ENCODE measurements around the gene HOXB1. TPM values are rescaled to one million over a fixed set of nuclear protein-coding genes. Genes with fewer than 3 reads are reported as not detected.
"Not testable (repeated sequence)": the region's sequence is repeated elsewhere in the genome, so short reads cannot be mapped to it uniquely, and the experiment has no call there.

Gene HOXB1
- total RNA-seq, 2 donors from 2014 or later: not detected

DNA sequence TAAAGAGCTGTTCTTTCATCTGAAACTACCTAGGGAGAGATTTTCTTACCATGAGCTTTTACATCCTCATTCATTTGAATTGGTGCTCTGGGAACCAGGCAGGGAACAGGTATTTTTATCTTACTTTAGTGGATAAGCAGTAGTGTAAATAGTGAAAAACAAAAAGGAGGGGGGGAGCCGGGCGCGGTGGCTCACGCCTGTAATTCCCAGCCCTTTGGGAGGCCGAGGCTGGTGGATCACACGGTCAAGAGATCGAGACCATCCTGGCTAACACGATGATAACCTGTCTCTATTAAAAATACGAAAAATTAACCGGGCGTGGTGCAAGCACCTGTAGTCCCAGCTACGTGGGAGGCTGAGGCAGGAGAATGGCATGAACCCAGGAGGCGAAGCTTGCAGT lies 41.0 kb downstream of the HOXB1 start:
- Mint-ChIP-seq H3K4me3 (no peak overlapping the region), H3K36me3 (no peaks in the 10 kb centered on the region), H3K4me1 (ENCODE audit: low read depth in 2 of 2) (peaks cover 29 to 40% of the 10 kb centered on the region in 2 donors), H3K9me3 (no peaks in the 10 kb centered on the region), H3K27me3 (no peaks in the 10 kb centered on the region), H3K27ac (peak overlapping the region; percentile 15 to 78)
- DNase-seq (ENCODE audit: low spot score): no peak
- ATAC-seq: no peak

- Mint-ChIP-seq H3K27ac (peak overlapping the region; percentile 30 to 78), H3K4me3 (peak overlapping the region; percentile 16), H3K36me3 (no peaks in the 10 kb centered on the region), H3K9me3 (no peaks in the 10 kb centered on the region), H3K27me3 (no peaks in the 10 kb centered on the region), H3K4me1 (ENCODE audit: low read depth in 2 of 2) (peaks cover 28 to 49% of the 10 kb centered on the region in 2 donors)
- ATAC-seq: no peak
- no peak for DNase-seq (ENCODE audit: low spot score)
These were observed 42.2 kb downstream of the HOXB1 start for GRCh38 chr17:48488548-48489106.

- no peak for DNase-seq (ENCODE audit: low spot score)
- no peak for ATAC-seq
- Mint-ChIP-seq H3K27me3 (no peaks in the 10 kb centered on the region), H3K4me1 (ENCODE audit: low read depth in 2 of 2) (peaks cover 37 to 62% of the 10 kb centered on the region in 2 donors), H3K9me3 (no peaks in the 10 kb centered on the region), H3K36me3 (no peaks in the 10 kb centered on the region), H3K4me3 (no peak overlapping the region), H3K27ac (peak overlapping the region in 1 of 2 donors; percentile 24)
These were observed 43.6 kb downstream of the HOXB1 start for GRCh38 chr17:48487221-48487620.

- DNase-seq (ENCODE audit: low spot score) (no peak), ATAC-seq (no peak)
- peaks cover 32 to 62% of the 10 kb centered on the region in 2 donors for H3K4me1 Mint-ChIP-seq (ENCODE audit: low read depth in 2 of 2)
- H3K27ac Mint-ChIP-seq: no peak overlapping the region
- H3K4me3 Mint-ChIP-seq: no peak overlapping the region
- H3K27me3 Mint-ChIP-seq: no peaks in the 10 kb centered on the region
- no peaks in the 10 kb centered on the region for H3K9me3 Mint-ChIP-seq
- H3K36me3 Mint-ChIP-seq: no peaks in the 10 kb centered on the region
These were observed 44.3 kb downstream of the HOXB1 start for GRCh38 chr17:48486557-48486956.

- DNase-seq (ENCODE audit: low spot score) (no peak), ATAC-seq (peak in 1 of 2 donors; percentile 66)
- H3K27me3 Mint-ChIP-seq: no peaks in the 10 kb centered on the region
- no peaks in the 10 kb centered on the region for H3K36me3 Mint-ChIP-seq
- peaks cover 25 to 51% of the 10 kb centered on the region in 2 donors for H3K4me1 Mint-ChIP-seq (ENCODE audit: low read depth in 2 of 2)
- peak overlapping the region in 1 of 2 donors; percentile 37 for H3K27ac Mint-ChIP-seq
- no peaks in the 10 kb centered on the region for H3K9me3 Mint-ChIP-seq
- H3K4me3 Mint-ChIP-seq: no peak overlapping the region
These were observed 46.0 kb downstream of the HOXB1 start for GRCh38 chr17:48484850-48485249.

GRCh38 chr17:48484256-48484655 lies 46.6 kb downstream of the HOXB1 start:
- Mint-ChIP-seq H3K9me3 (no peaks in the 10 kb centered on the region), H3K36me3 (no peaks in the 10 kb centered on the region), H3K4me1 (ENCODE audit: low read depth in 2 of 2) (peaks cover 25 to 45% of the 10 kb centered on the region in 2 donors), H3K27me3 (no peaks in the 10 kb centered on the region), H3K27ac (no peak overlapping the region), H3K4me3 (no peak overlapping the region)
- ATAC-seq: no peak
- DNase-seq (ENCODE audit: low spot score): no peak

- Mint-ChIP-seq H3K9me3 (no peaks in the 10 kb centered on the region), H3K36me3 (no peaks in the 10 kb centered on the region), H3K4me1 (ENCODE audit: low read depth in 2 of 2) (peaks cover 25 to 45% of the 10 kb centered on the region in 2 donors), H3K4me3 (peak overlapping the region; percentile 25), H3K27ac (peak overlapping the region; percentile 56 to 57), H3K27me3 (no peaks in the 10 kb centered on the region)
- DNase-seq (ENCODE audit: low spot score) (no peak), ATAC-seq (peak in 1 of 2 donors; percentile 24)
These were observed 47.2 kb downstream of the HOXB1 start for GRCh38 chr17:48483471-48484131.

- H3K9me3 Mint-ChIP-seq: no peaks in the 10 kb centered on the region
- no peaks in the 10 kb centered on the region for H3K36me3 Mint-ChIP-seq
- ATAC-seq (no peak), DNase-seq (ENCODE audit: low spot score) (no peak)
- H3K4me1 Mint-ChIP-seq (ENCODE audit: low read depth in 2 of 2): peaks cover 25 to 47% of the 10 kb centered on the region in 2 donors
- peak overlapping the region; percentile 25 for H3K4me3 Mint-ChIP-seq
- peak overlapping the region; percentile 56 to 57 for H3K27ac Mint-ChIP-seq
- H3K27me3 Mint-ChIP-seq: no peaks in the 10 kb centered on the region
These were observed 47.8 kb downstream of the HOXB1 start for GRCh38 chr17:48483004-48483403.

DNA sequence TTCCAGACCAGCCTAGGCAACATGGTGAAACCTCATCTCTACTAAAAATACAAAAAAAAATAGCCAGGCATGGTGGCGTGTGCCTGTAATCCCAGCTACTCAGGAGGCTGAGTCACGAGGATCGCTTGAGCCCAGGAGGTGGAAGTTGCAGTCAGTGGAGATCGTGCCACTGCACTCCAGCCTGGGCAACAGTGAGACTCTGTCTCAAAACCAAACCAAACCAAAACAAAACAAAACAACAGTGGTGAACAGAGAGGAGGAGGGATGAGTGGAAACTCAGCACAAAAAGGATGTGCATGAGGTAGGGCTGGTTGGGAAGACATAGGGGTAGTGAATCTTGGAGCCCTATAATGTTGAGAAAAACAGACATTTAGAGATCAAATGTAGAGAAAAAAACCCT lies 48.5 kb downstream of the HOXB1 start:
- DNase-seq (ENCODE audit: low spot score); H3K9me3 Mint-ChIP-seq; H3K36me3 Mint-ChIP-seq; H3K27me3 Mint-ChIP-seq; ATAC-seq: not testable (repeated sequence)
- Mint-ChIP-seq H3K4me1 (ENCODE audit: low read depth in 2 of 2) (peaks cover 32 to 54% of the 10 kb centered on the region in 2 donors), H3K4me3 (peak overlapping the region; percentile 54), H3K27ac (peak overlapping the region; percentile 56 to 57)

- H3K4me1 Mint-ChIP-seq (ENCODE audit: low read depth in 2 of 2): peaks cover 39 to 49% of the 10 kb centered on the region in 2 donors
- H3K4me3 Mint-ChIP-seq: peak overlapping the region; percentile 68
- DNase-seq (ENCODE audit: low spot score) (no peak), ATAC-seq (no peak)
- H3K27ac Mint-ChIP-seq: peak overlapping the region; percentile 82 to 96
- no peaks in the 10 kb centered on the region for H3K9me3 Mint-ChIP-seq
- no peaks in the 10 kb centered on the region for H3K27me3 Mint-ChIP-seq
- no peaks in the 10 kb centered on the region for H3K36me3 Mint-ChIP-seq
These were observed 51.8 kb downstream of the HOXB1 start for GRCh38 chr17:48479014-48479402.

Other genes with a start within 250 kb of the HOXB1 start
- 10 to 100 TPM; 40.9 to 44.9 TPM for gene SKAP1, start 100.8 kb downstream of the HOXB1 start, total RNA-seq
- 10 to 100 TPM; 20.8 to 30.0 TPM for gene HOXB2, start 14.1 kb upstream of the HOXB1 start, total RNA-seq
- gene HOXB4, start 47.3 kb upstream of the HOXB1 start, total RNA-seq: 1 to 10 TPM; 6.9 to 8.2 TPM
- gene HOXB3, start 59.2 kb upstream of the HOXB1 start, total RNA-seq: 10 to 100 TPM in 1 of 2 donors, 1 to 10 TPM in 1; 9.0 to 15.4 TPM
- gene HOXB5, start 62.8 kb upstream of the HOXB1 start, total RNA-seq: under 1 TPM in 1 of 2 donors, not detected in 1; 0.70 TPM
- 1 to 10 TPM; 1.9 to 2.2 TPM for gene HOXB6, start 74.0 kb upstream of the HOXB1 start, total RNA-seq
- 1 to 10 TPM; 1.1 to 2.7 TPM for gene HOXB7, start 80.0 kb upstream of the HOXB1 start, total RNA-seq
- not detected for gene HOXB8, start 84.3 kb upstream of the HOXB1 start, total RNA-seq
- gene HOXB9, start 95.3 kb upstream of the HOXB1 start, total RNA-seq: 1 to 10 TPM in 1 of 2 donors, under 1 TPM in 1; 0.78 to 2.7 TPM
- gene PRAC1, start 191.5 kb upstream of the HOXB1 start, total RNA-seq: not detected
- gene PRAC2, start 192.2 kb upstream of the HOXB1 start, total RNA-seq: not detected
- gene HOXB13, start 197.7 kb upstream of the HOXB1 start, total RNA-seq: not detected